Measurements from ENCODE around the gene RIPK1.
"Not testable (repeated sequence)": the region's sequence is repeated elsewhere in the genome, so short reads cannot be mapped to it uniquely, and the experiment has no call there.

Gene RIPK1

DNA sequence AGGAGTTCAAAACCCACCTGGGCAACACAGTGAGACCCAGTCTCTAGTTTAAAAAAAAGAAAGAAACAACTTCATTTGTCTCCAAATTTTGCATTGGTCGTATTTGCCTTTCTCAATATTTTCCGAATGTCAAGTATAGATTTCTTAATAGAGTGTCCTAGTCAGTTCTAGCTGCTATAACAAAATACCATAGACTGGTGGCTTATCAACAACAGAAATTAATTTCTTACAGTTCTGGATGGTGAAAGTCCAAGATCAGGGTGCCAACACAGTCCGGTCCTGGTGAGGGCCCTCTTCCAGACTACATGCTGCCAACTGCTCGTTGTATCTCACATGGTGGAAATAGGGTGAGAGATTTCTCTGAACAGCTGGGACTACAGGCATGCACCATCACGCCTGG is 34.6 kb upstream of the RIPK1 start:
- Histone ChIP-seq H3K36me3 (ENCODE audit: control insufficient read depth, insufficient read depth, low read length) (no peaks in the 10 kb centered on the region), H3K27me3 (ENCODE audit: control insufficient read depth, insufficient read depth, low read length) (no peaks in the 10 kb centered on the region), H3K9me3 (ENCODE audit: control insufficient read depth, low read length) (no peaks in the 10 kb centered on the region), H3K4me1 (ENCODE audit: control insufficient read depth, insufficient read depth, low read length) (no peaks in the 10 kb centered on the region), H3K4me3 (ENCODE audit: low read length) (no peak overlapping the region), H3K9ac (ENCODE audit: low read length) (no peak overlapping the region)

DNA sequence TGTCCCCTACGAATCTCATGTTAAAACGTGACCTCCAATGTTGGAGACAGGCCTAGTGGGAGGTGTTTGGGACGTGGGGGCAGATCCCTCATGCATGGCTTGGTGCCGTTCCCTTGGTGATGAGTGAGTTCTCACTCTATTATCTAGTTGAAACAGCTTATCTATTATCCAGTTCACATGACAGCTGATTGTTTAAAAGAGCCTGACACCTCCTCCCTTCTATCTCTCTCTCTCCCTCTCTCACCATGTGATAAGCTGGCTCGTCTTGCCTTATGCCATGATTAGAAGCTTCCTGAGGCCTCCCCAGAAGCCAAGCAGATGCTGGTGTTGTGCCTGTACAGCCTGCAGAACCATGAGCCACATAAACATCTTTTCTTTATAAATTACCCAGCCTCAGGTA is 32.9 kb upstream of the RIPK1 start:
- no peaks in the 10 kb centered on the region for H3K9me3 ChIP-seq (ENCODE audit: control insufficient read depth, low read length)
- no peaks in the 10 kb centered on the region for H3K4me1 ChIP-seq (ENCODE audit: control insufficient read depth, insufficient read depth, low read length)
- H3K4me3 ChIP-seq (ENCODE audit: low read length): no peak overlapping the region
- H3K36me3 ChIP-seq (ENCODE audit: control insufficient read depth, insufficient read depth, low read length): no peaks in the 10 kb centered on the region
- no peak overlapping the region for H3K9ac ChIP-seq (ENCODE audit: low read length)
- no peaks in the 10 kb centered on the region for H3K27me3 ChIP-seq (ENCODE audit: control insufficient read depth, insufficient read depth, low read length)

DNA sequence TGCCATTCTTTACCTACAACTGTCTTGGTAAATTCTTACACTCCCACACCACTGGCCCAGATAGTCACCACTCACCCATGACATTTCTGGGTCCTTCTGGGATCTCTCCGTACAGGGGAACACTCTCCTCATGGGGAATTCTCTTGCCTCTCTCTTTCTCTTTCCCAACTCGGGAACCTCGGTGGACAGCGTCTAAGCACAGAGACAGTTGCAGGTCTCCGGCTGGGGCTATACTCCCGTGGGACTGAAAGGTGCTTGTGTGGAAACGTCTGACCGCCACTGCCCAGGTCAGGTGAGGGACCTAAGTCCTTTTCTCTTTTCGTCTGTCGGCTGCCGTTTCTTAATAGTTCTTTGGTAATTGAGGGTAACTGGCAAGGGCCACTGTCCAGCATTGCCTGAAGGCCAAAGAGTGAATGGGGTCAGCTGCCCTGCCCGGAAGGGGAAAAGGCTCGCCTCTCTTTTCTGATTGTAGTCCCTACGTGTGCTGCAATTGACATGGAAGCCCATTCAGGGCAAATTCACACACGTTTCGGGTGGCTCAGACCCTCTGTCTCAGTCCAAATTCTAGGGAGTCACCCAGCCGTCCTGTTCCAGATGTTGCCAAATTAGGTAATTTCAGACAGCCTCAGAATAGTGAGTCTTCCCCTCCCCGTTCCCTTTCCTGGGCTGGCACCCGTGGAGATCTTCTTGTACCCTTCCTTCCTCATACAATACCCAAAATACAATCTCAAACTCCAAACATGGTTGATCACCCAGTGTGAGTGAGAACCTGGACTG is 31.2 kb upstream of the RIPK1 start:
- Histone ChIP-seq H3K4me3 (ENCODE audit: low read length) (no peak overlapping the region), H3K9me3 (ENCODE audit: control insufficient read depth, low read length) (no peaks in the 10 kb centered on the region), H3K27me3 (ENCODE audit: control insufficient read depth, insufficient read depth, low read length) (no peaks in the 10 kb centered on the region), H3K36me3 (ENCODE audit: control insufficient read depth, insufficient read depth, low read length) (no peaks in the 10 kb centered on the region), H3K9ac (ENCODE audit: low read length) (no peak overlapping the region), H3K4me1 (ENCODE audit: control insufficient read depth, insufficient read depth, low read length) (no peaks in the 10 kb centered on the region)

DNA sequence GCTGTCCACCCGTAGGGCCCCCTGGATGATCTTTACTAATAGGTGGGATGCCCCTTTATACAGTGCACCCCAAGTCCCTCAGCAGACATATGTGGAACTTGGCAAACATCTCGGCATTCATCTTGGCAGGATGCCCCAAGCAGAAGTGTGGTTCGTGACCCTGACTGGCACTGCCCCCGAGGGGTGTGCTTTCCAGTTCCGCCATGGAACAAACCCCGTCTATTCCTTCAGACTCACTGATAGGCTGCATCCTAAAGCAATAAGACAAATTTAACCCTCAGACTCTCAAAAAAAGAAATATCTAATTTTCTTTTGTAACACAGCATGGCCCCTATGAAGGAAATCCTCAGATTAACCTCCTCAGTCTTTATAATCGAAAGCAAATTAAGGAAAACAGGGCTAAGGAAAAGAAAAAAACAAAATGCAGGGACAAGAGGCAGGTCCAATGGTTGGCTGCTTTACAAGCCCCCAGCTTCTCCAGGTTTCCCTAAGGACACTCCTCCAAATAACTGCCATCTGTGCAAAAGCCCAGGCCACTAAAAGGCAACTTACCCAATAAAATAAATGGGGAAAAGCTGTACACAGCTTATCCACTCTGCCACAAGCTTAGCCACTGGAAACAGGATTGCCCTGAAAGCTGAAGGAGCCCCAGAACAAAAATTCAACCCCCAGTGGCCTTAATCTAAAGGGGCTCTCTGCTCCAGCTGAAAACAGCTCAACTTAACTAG is 30.5 kb upstream of the RIPK1 start:
- Histone ChIP-seq H3K9ac (ENCODE audit: low read length) (no peak overlapping the region), H3K27me3 (ENCODE audit: control insufficient read depth, insufficient read depth, low read length) (no peaks in the 10 kb centered on the region), H3K36me3 (ENCODE audit: control insufficient read depth, insufficient read depth, low read length) (no peaks in the 10 kb centered on the region), H3K4me3 (ENCODE audit: low read length) (no peak overlapping the region), H3K4me1 (ENCODE audit: control insufficient read depth, insufficient read depth, low read length) (no peaks in the 10 kb centered on the region), H3K9me3 (ENCODE audit: control insufficient read depth, low read length) (no peaks in the 10 kb centered on the region)

DNA sequence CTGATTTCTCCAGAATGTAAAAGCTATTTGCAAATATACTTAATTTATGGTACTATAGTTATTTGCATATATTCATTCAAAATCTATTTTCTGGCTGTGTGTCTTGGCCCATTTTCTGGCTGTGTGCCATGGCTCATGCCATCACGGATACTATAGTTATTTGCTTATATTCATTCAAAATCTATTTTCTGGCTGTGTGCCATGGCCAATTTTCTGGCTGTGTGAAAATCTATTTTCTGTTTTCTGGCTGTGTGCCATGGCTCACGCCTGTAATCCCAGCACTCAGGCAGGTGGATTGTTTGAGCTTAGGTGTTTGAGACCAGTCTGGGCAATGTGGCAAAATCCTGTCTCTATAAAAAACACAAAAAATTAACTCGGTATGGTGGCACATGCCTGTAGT is 28.9 kb upstream of the RIPK1 start:
- Histone ChIP-seq H3K36me3 (ENCODE audit: control insufficient read depth, insufficient read depth, low read length) (no peaks in the 10 kb centered on the region), H3K4me1 (ENCODE audit: control insufficient read depth, insufficient read depth, low read length) (no peaks in the 10 kb centered on the region), H3K4me3 (ENCODE audit: low read length) (no peak overlapping the region), H3K27me3 (ENCODE audit: control insufficient read depth, insufficient read depth, low read length) (no peaks in the 10 kb centered on the region), H3K9me3 (ENCODE audit: control insufficient read depth, low read length) (no peaks in the 10 kb centered on the region), H3K9ac (ENCODE audit: low read length) (no peak overlapping the region)

DNA sequence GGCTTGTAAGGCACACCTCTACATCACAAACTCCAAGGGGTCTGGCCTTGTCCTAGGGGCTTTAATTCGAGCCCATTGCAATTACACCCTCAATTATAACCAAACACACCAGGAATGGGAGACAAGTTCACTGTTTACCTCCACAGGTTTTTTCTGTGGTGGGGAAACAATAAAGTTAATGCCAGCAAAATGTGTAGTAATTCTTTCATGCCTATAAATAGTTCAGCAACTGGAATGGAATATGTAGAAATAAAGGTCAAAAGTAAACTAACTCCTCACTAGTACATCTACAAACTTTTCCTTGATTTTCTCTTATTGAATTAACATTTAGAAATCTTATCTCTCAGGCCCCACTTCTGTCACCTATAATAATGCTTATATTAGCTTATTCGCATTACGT is 27.1 kb upstream of the RIPK1 start:
- Histone ChIP-seq H3K9ac (ENCODE audit: low read length) (no peak overlapping the region), H3K9me3 (ENCODE audit: control insufficient read depth, low read length) (no peaks in the 10 kb centered on the region), H3K4me1 (ENCODE audit: control insufficient read depth, insufficient read depth, low read length) (no peaks in the 10 kb centered on the region), H3K4me3 (ENCODE audit: low read length) (no peak overlapping the region), H3K36me3 (ENCODE audit: control insufficient read depth, insufficient read depth, low read length) (no peaks in the 10 kb centered on the region), H3K27me3 (ENCODE audit: control insufficient read depth, insufficient read depth, low read length) (no peaks in the 10 kb centered on the region)

DNA sequence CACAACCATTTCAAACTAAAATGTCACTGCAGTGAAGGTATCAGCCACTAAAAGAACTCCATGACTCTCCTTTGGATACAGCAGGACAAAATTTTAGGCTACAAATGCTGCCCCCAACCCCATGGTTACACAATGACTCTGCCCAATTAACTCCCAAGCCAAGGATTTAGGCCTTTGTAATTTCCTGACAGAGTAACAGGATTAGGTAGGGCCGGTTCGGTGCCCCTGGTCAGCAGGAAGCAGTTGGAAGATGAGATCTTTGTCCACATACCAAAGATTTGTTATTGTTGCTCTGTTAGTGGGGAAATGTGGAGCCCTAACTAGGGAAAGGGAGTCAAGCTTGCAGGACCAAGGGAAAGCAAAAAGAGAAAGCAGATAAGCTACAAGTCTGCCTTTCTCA is 26.7 kb upstream of the RIPK1 start:
- Histone ChIP-seq H3K4me1 (ENCODE audit: control insufficient read depth, insufficient read depth, low read length) (no peaks in the 10 kb centered on the region), H3K9ac (ENCODE audit: low read length) (no peak overlapping the region), H3K27me3 (ENCODE audit: control insufficient read depth, insufficient read depth, low read length) (no peaks in the 10 kb centered on the region), H3K36me3 (ENCODE audit: control insufficient read depth, insufficient read depth, low read length) (no peaks in the 10 kb centered on the region), H3K9me3 (ENCODE audit: control insufficient read depth, low read length) (no peaks in the 10 kb centered on the region), H3K4me3 (ENCODE audit: low read length) (no peak overlapping the region)

DNA sequence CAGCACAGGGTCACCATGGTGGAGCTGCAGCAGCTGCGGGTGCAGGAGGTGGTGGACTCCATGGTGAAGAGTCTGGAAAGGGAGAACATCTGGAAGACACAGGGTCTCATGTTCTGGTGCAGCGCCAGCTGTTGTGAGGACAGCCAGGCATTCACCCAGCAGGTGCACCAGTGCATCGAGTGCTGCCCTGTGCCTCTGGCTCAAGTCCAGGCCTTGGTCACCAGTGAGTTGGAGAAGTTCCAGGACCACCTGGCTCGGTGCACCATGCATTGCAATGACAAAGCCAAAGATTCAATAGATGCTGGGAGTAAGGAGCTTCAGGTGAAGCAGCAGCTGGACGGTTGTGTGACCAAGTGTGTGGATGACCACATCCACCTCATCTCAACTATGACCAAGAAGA is 22.9 kb upstream of the RIPK1 start:
- no peaks in the 10 kb centered on the region for H3K9me3 ChIP-seq (ENCODE audit: control insufficient read depth, low read length)
- no peak overlapping the region for H3K9ac ChIP-seq (ENCODE audit: low read length)
- H3K27me3 ChIP-seq (ENCODE audit: control insufficient read depth, insufficient read depth, low read length): no peaks in the 10 kb centered on the region
- no peaks in the 10 kb centered on the region for H3K4me1 ChIP-seq (ENCODE audit: control insufficient read depth, insufficient read depth, low read length)
- H3K36me3 ChIP-seq (ENCODE audit: control insufficient read depth, insufficient read depth, low read length): no peaks in the 10 kb centered on the region
- no peak overlapping the region for H3K4me3 ChIP-seq (ENCODE audit: low read length)

DNA sequence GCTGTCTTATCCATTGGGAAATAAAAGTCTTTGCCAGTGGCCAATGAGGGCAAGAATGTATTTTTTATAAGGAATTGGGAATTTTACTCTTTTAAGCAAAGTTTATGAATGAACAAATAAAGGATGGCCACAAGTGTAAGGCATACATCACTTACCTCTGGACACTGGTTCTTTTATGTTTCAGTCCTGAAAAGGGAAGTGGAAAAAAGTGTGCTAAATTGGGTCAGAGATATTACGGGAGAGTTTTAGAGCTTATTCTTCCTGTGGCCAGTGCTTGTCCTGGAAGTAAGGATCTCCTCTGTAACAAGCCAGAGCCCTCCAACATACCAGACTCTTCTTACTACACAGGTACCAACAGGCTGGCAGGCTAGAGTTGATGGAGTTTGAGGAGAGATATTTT is 22.5 kb upstream of the RIPK1 start:
- H3K27me3 ChIP-seq (ENCODE audit: control insufficient read depth, insufficient read depth, low read length): no peaks in the 10 kb centered on the region
- H3K9ac ChIP-seq (ENCODE audit: low read length): no peak overlapping the region
- no peaks in the 10 kb centered on the region for H3K36me3 ChIP-seq (ENCODE audit: control insufficient read depth, insufficient read depth, low read length)
- H3K9me3 ChIP-seq (ENCODE audit: control insufficient read depth, low read length): no peaks in the 10 kb centered on the region
- no peaks in the 10 kb centered on the region for H3K4me1 ChIP-seq (ENCODE audit: control insufficient read depth, insufficient read depth, low read length)
- H3K4me3 ChIP-seq (ENCODE audit: low read length): no peak overlapping the region

DNA sequence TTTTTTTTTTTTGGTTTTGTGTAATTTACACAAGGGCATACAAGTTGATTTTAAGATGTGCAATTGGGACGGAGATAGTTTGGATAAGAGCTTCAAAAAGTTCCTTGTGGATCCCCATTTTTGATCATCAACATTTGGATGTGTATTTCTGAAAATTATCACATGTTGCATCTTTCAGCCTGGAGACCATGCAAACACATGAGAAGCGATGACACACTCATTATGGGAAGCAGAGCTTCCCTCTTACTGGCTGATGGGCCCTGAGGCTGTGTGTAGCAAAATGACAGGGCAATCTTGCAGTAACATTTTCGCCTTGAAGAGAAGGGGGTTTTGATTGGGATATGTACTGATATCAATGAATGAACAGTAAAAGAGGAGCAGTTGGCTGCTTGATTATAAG is 22.0 kb upstream of the RIPK1 start:
- no peaks in the 10 kb centered on the region for H3K9me3 ChIP-seq (ENCODE audit: control insufficient read depth, low read length)
- no peaks in the 10 kb centered on the region for H3K27me3 ChIP-seq (ENCODE audit: control insufficient read depth, insufficient read depth, low read length)
- no peaks in the 10 kb centered on the region for H3K4me1 ChIP-seq (ENCODE audit: control insufficient read depth, insufficient read depth, low read length)
- H3K4me3 ChIP-seq (ENCODE audit: low read length): no peak overlapping the region
- H3K9ac ChIP-seq (ENCODE audit: low read length): no peak overlapping the region
- H3K36me3 ChIP-seq (ENCODE audit: control insufficient read depth, insufficient read depth, low read length): no peaks in the 10 kb centered on the region

DNA sequence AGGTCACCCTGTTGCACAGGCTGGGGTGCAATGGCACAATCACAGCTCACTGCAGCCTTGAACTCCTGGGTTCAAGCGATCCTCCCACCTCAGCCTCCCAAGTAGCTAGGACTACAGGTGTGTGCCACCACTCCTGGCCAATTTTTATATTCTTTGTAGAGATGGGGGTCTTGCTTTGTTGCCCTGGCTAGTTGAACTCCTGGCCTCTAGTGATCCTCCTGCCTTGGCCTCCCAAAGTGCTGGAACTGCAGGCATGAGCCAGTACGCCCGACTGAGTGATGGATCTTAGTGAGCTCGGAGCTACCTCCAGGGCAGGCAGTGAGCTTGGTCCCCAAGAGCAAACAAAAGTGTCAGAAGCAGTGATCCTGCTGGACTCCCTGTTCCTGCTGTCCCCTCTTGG is 20.3 kb upstream of the RIPK1 start:
- H3K27me3 ChIP-seq (ENCODE audit: control insufficient read depth, insufficient read depth, low read length); H3K4me1 ChIP-seq (ENCODE audit: control insufficient read depth, insufficient read depth, low read length); H3K36me3 ChIP-seq (ENCODE audit: control insufficient read depth, insufficient read depth, low read length); H3K4me3 ChIP-seq (ENCODE audit: low read length); H3K9ac ChIP-seq (ENCODE audit: low read length); H3K9me3 ChIP-seq (ENCODE audit: control insufficient read depth, low read length): not testable (repeated sequence)

DNA sequence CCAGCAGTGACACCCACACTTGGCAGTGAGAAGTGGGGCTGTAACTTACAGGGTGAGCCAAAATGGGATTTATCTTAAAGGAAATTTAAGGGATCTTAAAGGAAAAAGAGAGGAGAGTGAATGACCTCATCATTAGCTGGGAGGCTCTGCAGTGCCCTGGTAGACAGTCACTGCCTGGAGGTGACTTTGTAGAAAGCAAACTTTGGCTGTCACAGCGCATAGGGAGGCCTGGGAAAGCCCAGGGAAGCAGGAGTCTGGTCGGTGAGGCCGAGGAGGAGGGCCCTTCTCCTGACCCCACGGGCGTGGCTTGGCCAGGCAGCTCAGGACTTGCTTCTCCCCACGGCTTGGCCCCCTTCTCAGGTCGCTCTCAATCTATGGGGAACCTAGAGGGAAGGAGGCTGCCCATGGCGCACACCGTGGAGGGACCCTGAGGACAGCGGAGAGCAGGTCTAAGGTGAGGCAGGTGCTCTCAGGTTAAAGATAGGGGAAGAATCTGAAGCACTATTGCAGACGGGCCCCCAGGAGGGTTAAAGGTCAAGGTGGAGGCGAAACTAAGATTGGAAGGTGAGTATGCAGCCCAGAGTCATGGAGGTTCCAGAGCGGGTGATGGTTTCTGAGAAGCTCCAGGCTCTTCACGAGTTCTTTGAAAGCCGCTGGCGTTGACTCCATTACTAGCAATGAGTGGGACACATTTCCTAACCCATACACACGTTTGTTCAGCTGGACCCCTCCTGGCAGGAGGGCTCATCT is 15.6 kb upstream of the RIPK1 start:
- Histone ChIP-seq H3K36me3 (ENCODE audit: control insufficient read depth, insufficient read depth, low read length) (no peaks in the 10 kb centered on the region), H3K9ac (ENCODE audit: low read length) (no peak overlapping the region), H3K4me3 (ENCODE audit: low read length) (no peak overlapping the region), H3K27me3 (ENCODE audit: control insufficient read depth, insufficient read depth, low read length) (no peaks in the 10 kb centered on the region), H3K4me1 (ENCODE audit: control insufficient read depth, insufficient read depth, low read length) (peaks cover 6% of the 10 kb centered on the region), H3K9me3 (ENCODE audit: control insufficient read depth, low read length) (no peaks in the 10 kb centered on the region)

All from mucosa of stomach (tissue), 1 donor.